ENCODE data around the gene C19orf67.
A peak's percentile ranks its signal among the peaks of the same experiment; 100 is the strongest.

Gene C19orf67

DNA sequence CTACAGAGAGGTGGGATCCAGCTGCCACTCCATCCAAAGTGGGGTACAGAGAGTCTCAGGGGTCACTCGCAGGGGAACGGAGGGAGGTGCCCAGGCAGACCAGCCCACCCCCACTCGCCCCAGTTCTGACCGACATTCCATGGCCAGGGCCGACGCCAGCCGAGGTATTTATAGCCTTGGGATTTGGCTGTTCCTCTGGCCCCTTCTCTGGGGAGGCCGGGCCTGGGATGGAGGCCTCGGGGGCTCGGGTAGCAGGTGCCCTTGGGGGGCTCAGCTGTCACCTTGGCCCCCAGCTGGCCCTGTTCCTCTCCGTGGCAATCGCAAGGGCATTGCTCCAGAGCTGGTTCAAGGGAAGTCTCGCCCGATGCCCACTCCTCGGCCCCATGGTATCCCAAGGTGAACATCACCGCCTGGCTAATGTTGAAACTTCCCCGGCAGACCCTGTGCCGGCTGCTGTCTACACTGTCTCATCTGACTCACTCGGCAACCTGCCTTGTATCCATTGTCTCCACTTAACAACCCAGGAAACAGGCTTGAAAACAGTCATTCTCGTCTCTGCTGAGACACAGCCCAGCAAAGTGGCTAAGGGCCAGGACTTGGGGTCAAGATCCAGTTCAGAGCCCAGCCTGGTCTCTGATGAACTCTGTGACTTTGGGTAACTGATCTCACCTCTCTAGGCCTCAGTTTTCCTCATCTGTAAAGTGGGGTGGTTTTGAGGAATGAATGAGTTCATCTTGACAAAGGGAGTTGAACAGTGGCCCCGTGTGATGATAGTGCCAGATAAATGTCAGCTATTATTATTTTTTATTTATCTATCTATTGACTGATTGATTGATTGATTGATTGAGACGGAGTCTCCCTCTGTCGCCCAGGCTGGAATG is 22.2 kb upstream of the C19orf67 start:
- DNase-seq, result no peak

- no peak for DNase-seq
These were observed 21.3 kb upstream of the C19orf67 start for GRCh38 chr19:14106840-14107239.

DNA sequence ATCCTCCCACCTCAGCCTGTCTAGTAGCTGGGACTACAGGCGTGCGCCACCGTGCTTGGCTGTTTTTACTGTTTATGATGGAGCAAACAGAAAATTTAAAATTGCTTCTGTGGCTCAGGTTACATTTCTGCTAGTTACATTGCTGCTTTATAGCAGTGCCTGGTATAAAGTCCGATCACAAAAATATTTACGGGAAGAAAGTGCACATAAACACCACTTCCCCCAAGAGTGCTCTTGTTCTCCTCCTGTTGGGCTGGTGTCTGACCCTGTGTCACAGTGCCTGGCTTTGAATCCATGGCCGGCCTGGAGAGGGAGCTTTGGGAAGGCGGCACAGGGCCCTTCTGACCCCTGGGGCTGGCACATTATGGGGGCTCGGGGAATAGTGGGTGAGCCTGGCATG is 20.1 kb upstream of the C19orf67 start:
- DNase-seq, result no peak

- no peak for DNase-seq
These were observed 17.7 kb upstream of the C19orf67 start for GRCh38 chr19:14103310-14103709.

DNA sequence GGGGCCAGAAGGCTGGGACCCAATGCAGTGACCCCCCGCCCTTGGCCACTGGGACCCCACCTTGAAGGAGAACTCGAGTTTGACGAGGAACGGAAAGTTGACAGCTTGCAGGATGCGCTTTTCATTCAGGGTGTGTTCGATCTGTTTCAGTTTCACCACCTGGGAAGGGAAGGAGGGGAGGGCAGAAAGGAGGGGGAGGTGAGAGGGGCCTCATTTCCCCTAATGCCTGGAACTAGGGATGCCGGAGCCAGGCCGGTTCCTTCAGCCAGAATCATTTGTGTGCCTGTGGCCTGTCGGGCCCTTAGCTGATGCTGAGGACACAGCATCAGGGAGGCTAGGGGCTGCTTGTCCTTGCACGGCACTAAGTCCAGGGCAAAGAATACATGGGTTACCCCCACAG is 17.2 kb upstream of the C19orf67 start:
- DNase-seq, result no peak

DNA sequence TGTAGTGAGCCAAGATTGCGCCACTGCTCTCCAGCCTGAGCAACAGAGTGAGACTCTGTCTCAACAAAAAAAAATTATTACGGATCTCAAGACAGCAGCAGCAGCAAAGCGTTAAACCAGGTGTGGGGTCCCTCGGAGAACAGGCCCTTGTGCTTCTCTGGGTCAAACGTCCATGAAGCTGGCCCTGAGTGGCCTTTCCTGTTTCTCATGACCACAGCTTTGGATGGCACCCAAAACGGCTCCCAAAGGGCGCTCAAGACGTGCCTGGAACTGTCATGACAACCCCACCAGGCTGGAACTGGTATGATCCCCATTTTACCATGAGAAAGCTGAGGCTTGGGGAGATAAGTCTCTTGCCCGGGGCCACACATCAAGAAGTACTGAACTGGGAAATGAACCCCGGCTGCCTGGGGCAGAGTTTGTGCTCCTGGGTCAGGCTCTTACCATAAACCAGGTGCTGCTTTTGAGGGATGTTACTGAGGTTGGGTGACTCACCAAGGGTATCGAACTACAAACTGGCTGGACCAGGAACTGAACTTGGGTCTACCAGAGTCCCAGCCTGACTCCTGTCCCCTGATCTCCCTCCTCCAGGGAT is 16.6 kb upstream of the C19orf67 start:
- DNase-seq, result no peak

DNA sequence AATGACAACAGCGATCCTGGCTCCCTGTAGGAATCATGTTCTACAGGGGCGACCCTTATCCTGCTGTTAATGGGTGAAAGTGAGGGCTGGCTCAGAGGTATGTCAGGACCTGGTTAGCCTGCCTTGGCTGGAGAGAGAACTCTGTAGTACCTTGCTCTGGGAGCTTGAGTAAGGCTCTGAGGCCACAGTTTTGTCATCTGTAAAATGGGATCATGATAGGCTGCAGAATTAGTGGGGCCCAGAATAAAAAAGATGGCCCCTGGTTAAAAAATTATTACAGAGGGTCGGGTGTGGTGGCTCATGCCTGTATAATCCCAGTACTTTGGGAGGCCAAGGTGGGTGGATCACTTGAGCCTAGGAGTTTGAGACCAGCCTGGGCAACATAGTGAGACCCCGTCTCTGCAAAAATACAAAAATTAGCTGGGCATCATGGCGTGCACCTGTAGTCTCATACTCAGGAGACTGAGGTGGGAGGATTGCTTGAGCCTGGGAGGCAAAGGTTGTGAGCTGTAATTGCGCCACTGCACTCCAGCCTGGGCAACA is 15.5 kb upstream of the C19orf67 start:
- no peak for DNase-seq

- DNase-seq, result no peak
These were observed 12.1 kb upstream of the C19orf67 start for GRCh38 chr19:14097532-14098151.

DNA sequence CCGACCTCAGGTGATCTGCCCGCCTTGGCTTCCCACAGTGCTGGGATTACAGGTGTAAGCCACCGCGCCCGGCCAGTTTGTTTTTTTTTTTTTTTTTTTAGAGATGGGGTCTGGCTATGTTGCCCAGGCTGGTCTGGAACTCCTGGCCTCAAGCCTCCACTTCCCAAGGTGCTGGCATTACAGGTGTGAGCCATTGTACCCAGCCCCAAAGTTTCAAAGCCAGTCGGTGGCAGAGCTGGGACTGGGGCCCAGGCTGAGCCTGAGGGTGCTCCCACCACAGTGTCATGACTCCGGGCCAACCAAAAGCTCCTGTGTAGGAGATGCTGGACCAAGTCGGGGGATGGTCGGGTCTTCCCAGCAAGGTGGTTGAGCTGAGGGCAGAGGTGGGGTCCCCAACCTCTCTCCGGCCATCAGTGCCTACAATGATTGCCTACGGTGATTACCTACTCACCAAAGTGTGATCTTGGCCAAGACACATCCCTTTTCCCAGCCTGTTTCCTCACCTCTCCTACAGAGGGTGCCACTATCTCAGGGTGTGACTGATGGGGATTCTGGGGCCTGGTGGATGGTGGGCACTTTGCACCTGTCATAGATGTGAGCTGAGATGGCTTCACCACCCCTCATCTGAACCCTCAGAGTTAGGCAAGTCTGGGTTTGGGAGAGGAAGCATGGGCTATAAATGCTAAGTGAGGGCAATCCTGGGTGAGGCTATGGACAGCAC is 10.8 kb upstream of the C19orf67 start:
- no peak for DNase-seq

GRCh38 chr19:14094854-14095253 is 9.3 kb upstream of the C19orf67 start:
- DNase-seq, result no peak

- DNase-seq, result no peak
These were observed 7.7 kb upstream of the C19orf67 start for GRCh38 chr19:14093117-14093823.

DNA sequence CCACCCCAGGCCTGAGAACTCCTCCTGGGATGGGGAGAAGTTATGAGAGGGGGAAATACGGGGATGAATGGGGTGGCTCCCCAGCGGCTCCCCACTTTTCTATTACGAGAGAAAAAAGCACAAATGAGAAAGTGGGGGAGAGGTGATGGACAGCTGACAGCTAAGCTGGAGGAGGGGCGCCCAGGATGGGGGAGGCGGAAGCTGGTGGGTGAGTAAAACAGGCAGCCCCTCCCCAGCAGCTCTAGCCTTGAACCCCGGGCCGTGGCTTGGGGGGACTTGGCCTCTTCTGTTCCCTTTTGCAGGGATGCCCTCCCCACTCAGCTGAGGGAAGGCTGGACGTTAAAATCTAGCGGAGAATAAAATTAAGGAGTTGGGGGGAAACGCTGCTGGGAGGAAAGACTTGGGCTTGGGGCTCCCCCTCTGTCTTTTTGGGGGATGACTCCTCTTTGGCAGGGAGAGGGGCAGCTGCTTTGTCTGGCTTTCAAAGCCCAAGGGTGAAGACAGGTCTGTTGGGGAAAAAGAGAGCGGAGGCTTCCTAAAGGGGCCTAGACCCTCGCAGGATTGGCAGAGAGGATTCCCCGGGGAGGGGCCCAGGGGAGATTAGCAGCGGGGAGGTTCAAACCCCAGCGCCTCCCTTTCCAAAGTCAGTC is 6.4 kb upstream of the C19orf67 start:
- no peak for DNase-seq

- DNase-seq, result no peak
These were observed 5.7 kb upstream of the C19orf67 start for GRCh38 chr19:14091081-14091812.

- DNase-seq, result peak; percentile 79
These were observed 5.0 kb upstream of the C19orf67 start, which contains the start of gene SAMD1 for GRCh38 chr19:14090509-14091080. SAMD1 (minus strand) TSS chr19:14090751.

DNA sequence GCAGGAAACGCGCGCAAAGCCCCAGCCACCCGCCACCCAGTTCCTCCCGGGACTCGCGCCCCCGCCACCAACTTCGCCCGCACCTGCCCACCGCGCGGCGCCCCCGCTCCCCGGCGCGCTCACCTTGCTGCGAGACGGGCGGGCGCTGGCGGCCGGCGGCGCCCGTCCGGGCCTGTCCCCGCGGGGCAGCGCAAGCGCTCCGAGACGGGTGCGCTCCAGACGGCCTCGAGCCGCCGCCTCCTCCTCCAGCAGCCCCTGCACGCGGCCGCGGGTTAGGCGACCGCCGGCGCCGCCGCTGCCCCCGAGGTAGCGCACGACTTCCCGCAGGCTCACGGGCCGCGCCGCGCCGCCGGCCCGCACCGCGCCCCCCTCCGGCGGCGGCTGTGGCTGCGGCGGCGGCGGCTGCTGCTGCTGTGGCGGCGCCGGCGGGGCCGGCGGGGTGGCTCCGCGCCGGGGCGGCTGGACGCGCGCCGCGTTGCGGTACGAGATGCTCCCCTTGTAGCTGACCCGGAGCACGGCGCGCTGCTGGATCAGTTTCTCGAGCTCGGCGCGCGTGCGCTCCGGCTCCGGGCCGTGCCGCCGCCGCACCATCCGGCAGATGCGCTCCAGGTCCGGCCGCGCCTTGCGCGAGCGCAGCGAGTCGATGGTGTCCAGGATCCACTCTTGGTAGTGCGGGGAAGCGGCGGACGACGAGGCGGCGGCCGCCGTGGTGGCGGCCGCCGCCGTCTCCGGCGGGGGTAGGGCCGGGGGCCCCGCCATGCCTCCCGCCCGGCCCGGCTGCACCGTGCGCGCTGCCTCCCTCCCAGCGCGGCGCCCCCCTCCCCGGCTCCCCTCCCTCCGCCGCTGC is 4.3 kb upstream of the C19orf67 start:
- DNase-seq, result no peak

DNA sequence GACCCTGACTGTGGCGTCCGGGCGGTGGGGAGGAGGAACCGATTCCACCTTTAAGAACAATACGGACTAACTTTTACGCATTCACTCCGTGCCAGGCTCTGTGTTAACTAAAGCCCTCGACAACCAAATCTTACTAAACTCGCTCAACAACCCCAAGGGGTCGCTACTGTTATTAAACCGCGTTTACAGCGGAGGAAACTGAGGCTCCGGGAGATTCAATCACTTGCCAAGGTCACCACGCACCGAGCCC is 3.8 kb upstream of the C19orf67 start:
- DNase-seq, result no peak

GRCh38 chr19:14088634-14089411 is 3.2 kb upstream of the C19orf67 start:
- DNase-seq, result no peak

- DNase-seq, result no peak
These were observed 515 bp upstream of the C19orf67 start for GRCh38 chr19:14086098-14086497.

DNA sequence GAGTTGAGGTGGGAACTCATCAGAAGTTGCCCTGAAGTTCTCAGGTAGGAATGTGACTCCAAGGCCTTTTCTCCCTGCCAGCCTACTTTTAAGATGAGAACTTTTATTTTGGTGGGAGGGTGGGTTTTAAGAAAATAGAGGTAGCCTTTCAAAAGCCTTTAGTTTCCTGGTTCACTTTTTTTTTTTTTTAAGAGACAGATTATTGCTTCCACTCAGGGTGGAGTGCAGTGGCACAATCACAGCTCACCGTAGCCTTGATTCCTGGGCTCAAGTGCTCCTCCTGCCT is 3.0 kb downstream of the C19orf67 start:
- DNase-seq, result no peak

Data from NCI-H774 (cell line).